Ishikawa (cell line): ENCODE measurements around the gene SDSL.

Experiments used
- CEBPB ChIP-seq: IDR thresholded peaks from 2 replicates; pipeline ENCODE4 v1.6.1; 2012
- CREB1 ChIP-seq: IDR thresholded peaks from 2 replicates; pipeline ENCODE4 v1.6.1; 2012; ENCODE audit warnings: low read depth
- EGR1 ChIP-seq: IDR thresholded peaks from 2 replicates; pipeline ENCODE4 v1.6.1; 2012
- EP300 ChIP-seq: IDR thresholded peaks from 2 replicates; pipeline ENCODE4 v1.6.1; 2012; ENCODE audit warnings: borderline replicate concordance
- FOXM1 ChIP-seq: IDR thresholded peaks from 2 replicates; pipeline ENCODE4 v1.6.1; 2012; ENCODE audit warnings: low read depth, borderline replicate concordance
- NFIC ChIP-seq: IDR thresholded peaks from 2 replicates; pipeline ENCODE4 v1.6.1; 2012
- RAD21 ChIP-seq: IDR thresholded peaks from 2 replicates; pipeline ENCODE4 v1.6.1; 2012; ENCODE audit warnings: low read depth
- TAF1 ChIP-seq: IDR thresholded peaks from 2 replicates; pipeline ENCODE4 v1.6.1; 2012; ENCODE audit warnings: low read depth, mild to moderate bottlenecking
- TCF12 ChIP-seq: IDR thresholded peaks from 2 replicates; pipeline ENCODE4 v1.6.1; 2012; ENCODE audit warnings: low read depth
- TEAD4 ChIP-seq: IDR thresholded peaks from 2 replicates; pipeline ENCODE4 v1.6.1; 2012
- USF1 ChIP-seq: IDR thresholded peaks from 2 replicates; pipeline ENCODE4 v1.6.1; 2012
- YY1 ChIP-seq: IDR thresholded peaks from 2 replicates; pipeline ENCODE4 v1.6.1; 2012; ENCODE audit warnings: low read depth
- ZBTB7A ChIP-seq: IDR thresholded peaks from 2 replicates; pipeline ENCODE4 v1.6.1; 2012; ENCODE audit warnings: low read depth
- TF ChIP-seq, protein P1 (sequence below): IDR thresholded peaks from 2 replicates; pipeline ENCODE4 v1.6.1; 2012
- TF ChIP-seq, protein P2 (sequence below): IDR thresholded peaks from 2 replicates; pipeline ENCODE4 v1.6.1; 2012; ENCODE audit warnings: low read depth, mild to moderate bottlenecking

Gene SDSL

DNA sequence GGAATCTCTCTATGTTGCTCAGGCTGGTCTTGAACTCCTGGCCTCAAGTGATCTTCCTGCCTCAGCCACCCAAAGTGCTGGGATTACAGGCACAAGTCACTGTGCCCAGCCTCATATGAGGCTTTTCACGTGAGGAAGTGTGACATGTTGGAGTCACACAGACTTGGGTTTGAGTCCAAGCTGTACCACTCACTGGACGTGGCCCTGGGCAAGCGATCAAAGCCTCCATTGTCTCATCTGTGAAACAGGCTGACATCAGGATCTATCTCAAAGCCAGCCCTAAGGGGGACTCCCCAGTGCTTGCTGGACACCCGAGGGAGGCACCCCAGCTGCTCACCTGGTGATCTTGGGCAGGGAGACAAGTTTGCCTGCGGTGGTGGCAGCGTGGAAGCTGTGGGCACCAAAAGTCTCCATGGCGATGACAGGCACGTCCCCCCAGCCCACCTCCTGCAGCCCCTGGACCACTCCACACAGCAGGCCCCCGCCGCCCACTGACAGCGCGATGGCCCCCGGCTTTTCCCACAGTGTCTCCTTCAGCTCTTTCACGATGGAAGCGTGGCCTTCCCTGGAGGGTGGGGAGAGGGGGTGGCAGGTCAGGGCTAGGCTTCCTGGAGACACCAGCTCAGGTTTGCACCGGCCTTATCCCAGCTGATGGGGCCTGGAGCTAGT, 25.2 kb upstream of the SDSL start:
- TF ChIP-seq EGR1 (no peak), YY1 (no peak), EP300 (no peak)

- TF ChIP-seq RAD21 (no peak), CREB1 (no peak), FOXM1 (no peak), NFIC (no peak), TEAD4 (no peak), CEBPB (no peak), YY1 (no peak), TCF12 (no peak), TAF1 (no peak), EP300 (no peak)
- TF ChIP-seq, protein P1, sequence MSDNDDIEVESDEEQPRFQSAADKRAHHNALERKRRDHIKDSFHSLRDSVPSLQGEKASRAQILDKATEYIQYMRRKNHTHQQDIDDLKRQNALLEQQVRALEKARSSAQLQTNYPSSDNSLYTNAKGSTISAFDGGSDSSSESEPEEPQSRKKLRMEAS = no peak
These were observed 24.5 kb upstream of the SDSL start for GRCh38 chr12:113397497-113398197.

GRCh38 chr12:113398346-113399290, 23.6 kb upstream of the SDSL start:
- no peak for TF ChIP-seq TAF1
- no peak for TF ChIP-seq TEAD4
- no peak for TF ChIP-seq YY1
- no peak for TF ChIP-seq FOXM1
- no peak for TF ChIP-seq EGR1
- TF ChIP-seq USF1 = no peak
- TF ChIP-seq, protein P1 = no peak
- TF ChIP-seq CREB1 = no peak
- TF ChIP-seq, protein P2, sequence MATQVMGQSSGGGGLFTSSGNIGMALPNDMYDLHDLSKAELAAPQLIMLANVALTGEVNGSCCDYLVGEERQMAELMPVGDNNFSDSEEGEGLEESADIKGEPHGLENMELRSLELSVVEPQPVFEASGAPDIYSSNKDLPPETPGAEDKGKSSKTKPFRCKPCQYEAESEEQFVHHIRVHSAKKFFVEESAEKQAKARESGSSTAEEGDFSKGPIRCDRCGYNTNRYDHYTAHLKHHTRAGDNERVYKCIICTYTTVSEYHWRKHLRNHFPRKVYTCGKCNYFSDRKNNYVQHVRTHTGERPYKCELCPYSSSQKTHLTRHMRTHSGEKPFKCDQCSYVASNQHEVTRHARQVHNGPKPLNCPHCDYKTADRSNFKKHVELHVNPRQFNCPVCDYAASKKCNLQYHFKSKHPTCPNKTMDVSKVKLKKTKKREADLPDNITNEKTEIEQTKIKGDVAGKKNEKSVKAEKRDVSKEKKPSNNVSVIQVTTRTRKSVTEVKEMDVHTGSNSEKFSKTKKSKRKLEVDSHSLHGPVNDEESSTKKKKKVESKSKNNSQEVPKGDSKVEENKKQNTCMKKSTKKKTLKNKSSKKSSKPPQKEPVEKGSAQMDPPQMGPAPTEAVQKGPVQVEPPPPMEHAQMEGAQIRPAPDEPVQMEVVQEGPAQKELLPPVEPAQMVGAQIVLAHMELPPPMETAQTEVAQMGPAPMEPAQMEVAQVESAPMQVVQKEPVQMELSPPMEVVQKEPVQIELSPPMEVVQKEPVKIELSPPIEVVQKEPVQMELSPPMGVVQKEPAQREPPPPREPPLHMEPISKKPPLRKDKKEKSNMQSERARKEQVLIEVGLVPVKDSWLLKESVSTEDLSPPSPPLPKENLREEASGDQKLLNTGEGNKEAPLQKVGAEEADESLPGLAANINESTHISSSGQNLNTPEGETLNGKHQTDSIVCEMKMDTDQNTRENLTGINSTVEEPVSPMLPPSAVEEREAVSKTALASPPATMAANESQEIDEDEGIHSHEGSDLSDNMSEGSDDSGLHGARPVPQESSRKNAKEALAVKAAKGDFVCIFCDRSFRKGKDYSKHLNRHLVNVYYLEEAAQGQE = no peak
- no peak for TF ChIP-seq CEBPB
- no peak for TF ChIP-seq TCF12
- TF ChIP-seq ZBTB7A = no peak
- no peak for TF ChIP-seq EP300

DNA sequence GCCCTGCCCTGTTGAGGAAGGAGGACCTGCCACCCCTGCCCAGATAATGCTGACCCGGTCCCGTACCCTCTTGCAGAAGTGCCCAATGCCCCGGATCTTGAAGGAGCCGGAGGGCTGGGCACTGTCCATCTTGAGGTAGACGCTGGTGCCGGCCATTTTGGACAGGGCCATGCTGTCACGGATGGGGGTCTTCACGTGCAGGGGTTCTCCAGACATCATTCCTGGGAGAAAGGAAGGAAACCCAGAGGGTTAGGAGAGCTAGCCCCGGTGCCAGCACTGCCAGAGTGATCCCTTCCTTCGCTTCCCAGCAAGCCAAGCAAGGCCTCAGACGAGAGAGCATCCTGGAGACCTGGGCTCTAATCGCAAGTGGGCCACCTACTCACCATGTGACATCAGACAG, 22.7 kb upstream of the SDSL start:
- TF ChIP-seq USF1 (no peak), ZBTB7A (no peak), EGR1 (no peak), FOXM1 (no peak), TEAD4 (no peak), RAD21 (no peak), CREB1 (no peak), TAF1 (no peak), EP300 (no peak), NFIC (no peak), YY1 (no peak), CEBPB (no peak), TCF12 (no peak)
- TF ChIP-seq, protein P1 = no peak
- TF ChIP-seq, protein P2 = no peak
